ENCODE results near the gene NSG2.

DNA sequence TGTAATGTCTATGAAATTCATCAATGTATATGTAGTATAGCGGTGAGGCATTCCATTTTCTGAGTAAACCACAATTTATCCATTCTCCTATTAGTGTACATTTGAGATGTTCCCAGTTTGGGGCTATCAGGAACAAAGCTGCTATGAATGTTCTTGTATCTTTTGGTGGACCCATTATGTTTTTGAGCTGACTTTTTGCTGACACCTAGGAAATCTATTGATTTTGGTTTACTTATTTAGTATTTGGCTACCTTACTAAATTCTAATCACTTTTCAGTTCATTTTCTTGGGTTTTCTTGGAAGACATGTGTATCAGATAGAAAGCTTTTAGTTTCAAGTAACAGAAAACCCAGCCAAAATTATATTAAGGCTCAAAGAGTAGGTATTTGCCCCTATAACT lies 13.7 kb downstream of the NSG2 start:
- TF ChIP-seq POLR2AphosphoS5 (IDR thresholded peaks at IDR 0.05): no peak
- TF ChIP-seq CTCF (IDR thresholded peaks at IDR 0.05): no peak
- TF ChIP-seq EP300 (IDR thresholded peaks at IDR 0.05): no peak
- no peak for TF ChIP-seq POLR2A (IDR thresholded peaks at IDR 0.05; ENCODE audit: low read depth)

Measured in esophagus muscularis mucosa (tissue), 4 donors.